Neural progenitor cell (in vitro differentiated cells): ENCODE measurements around the gene WDR20.

Source experiments
- EZH2 ChIP-seq: fragments of 200-600 bp; sonication (generic); IDR thresholded peaks from 2 replicates; pipeline ENCODE4 v1.6.1; 2017; ENCODE audit warnings: antibody characterized with exemption, mild to moderate bottlenecking, moderate library complexity
- TF ChIP-seq, protein P1 (sequence below): fragments of 200-600 bp; sonication (generic); IDR thresholded peaks from 2 replicates; pipeline ENCODE4 v1.5.1; 2017; ENCODE audit warnings: antibody characterized with exemption, mild to moderate bottlenecking

DNA sequence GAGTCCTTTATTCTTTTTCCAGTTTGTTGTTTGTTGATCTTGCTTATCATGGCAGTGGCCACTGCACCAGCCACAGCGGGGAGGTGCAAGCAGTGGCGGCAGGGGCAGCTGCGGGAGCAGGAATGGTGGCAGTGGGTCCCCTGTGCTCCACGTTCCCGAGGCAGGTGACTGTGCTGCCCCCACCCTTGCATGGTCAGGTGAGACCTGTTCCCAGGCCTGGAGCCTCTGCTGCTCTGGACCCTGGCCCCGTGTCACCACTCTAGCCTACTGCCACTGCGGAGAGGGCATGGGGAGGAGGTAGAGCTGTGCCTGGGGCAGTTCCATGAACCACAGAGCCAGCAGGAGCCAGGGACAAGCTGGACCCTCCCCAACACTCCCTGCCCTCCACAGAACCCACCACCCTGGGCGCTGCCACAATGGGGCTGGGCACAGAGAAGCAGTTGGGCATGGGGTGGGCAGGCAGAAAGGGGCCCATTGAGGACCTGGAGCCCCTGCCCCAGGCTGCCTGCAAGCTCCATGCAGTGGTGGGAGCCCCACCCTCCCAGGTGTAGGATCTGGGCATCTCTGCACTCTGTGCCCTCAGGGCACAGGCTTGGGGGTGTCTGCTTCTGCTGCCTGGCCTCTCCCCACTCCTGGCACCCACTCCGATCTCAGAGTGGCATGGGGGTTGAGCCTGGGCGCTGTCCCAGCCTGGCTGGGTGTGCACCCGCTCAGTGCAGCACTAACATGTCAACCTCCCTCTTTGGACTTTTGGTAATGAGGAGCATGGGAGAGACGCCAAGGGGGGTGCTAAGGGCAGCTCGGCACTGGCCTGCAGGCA, 23.1 kb upstream of the WDR20 start:
- TF ChIP-seq, protein P1, sequence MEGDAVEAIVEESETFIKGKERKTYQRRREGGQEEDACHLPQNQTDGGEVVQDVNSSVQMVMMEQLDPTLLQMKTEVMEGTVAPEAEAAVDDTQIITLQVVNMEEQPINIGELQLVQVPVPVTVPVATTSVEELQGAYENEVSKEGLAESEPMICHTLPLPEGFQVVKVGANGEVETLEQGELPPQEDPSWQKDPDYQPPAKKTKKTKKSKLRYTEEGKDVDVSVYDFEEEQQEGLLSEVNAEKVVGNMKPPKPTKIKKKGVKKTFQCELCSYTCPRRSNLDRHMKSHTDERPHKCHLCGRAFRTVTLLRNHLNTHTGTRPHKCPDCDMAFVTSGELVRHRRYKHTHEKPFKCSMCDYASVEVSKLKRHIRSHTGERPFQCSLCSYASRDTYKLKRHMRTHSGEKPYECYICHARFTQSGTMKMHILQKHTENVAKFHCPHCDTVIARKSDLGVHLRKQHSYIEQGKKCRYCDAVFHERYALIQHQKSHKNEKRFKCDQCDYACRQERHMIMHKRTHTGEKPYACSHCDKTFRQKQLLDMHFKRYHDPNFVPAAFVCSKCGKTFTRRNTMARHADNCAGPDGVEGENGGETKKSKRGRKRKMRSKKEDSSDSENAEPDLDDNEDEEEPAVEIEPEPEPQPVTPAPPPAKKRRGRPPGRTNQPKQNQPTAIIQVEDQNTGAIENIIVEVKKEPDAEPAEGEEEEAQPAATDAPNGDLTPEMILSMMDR: no peak
- TF ChIP-seq EZH2: no peak
